Stimulated activated CD8-positive, alpha-beta memory T cell treated with anti-CD3 and anti-CD28 coated beads, Interleukin-7, amount 100 ng/mL, for 24 hours (primary cell): ENCODE results near the gene ATP6V0D1.

Experiments
- DNase-seq: peaks from one replicate; pipeline ENCODE4 v3.0.0-alpha.2; 2020; ENCODE audit warnings: low read depth

ATP6V0D1 gene

DNA sequence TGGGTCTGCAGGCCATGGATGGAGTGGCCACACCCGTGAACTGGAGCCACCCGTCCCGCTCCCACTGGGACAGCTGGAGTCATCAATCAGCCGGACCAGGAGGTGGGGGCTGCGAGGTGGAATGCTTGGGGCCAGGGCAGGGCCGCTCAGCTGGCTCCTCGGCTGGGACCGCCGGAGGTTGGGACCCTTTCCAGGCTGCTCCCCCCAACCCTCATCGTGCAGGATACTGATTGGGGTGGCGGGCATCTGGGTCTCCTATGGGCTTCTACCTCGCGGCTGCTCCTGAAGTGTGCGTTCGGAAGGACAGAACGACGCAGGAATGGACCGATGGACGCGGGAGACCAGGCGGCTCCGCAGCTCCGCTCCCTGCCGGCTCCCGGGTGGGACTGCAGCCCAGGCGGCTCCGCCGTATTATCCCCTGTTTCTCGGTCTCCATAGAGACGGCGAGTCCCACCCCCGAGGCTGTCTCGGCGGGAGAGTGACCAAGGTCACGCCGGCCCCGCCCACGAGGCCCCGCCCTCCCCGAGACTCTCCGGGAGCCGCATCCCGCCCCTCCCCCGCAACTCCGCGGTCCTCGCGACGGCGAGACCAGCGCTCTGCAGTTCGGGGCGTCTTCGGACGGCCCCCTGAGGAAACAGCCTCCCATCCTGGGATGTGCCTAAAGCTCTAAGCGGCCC lies 87.7 kb downstream of the ATP6V0D1 start, which contains the start of gene TPPP3:
TSS of gene TPPP3 (minus strand) at position 388 of the 677 bp plus-strand sequence. CDS start 2,387 bp downstream, outside the sequence.
- no peak for DNase-seq

GRCh38 chr16:67392301-67393059 lies 88.5 kb downstream of the ATP6V0D1 start:
- no peak for DNase-seq

- no peak for DNase-seq
These were observed 89.3 kb downstream of the ATP6V0D1 start for GRCh38 chr16:67391424-67392300.

GRCh38 chr16:67390816-67391423 lies 90.0 kb downstream of the ATP6V0D1 start:
- DNase-seq = no peak

GRCh38 chr16:67389911-67390815 lies 90.8 kb downstream of the ATP6V0D1 start:
- no peak for DNase-seq

- no peak for DNase-seq
These were observed 92.4 kb downstream of the ATP6V0D1 start for GRCh38 chr16:67388591-67388990.

DNA sequence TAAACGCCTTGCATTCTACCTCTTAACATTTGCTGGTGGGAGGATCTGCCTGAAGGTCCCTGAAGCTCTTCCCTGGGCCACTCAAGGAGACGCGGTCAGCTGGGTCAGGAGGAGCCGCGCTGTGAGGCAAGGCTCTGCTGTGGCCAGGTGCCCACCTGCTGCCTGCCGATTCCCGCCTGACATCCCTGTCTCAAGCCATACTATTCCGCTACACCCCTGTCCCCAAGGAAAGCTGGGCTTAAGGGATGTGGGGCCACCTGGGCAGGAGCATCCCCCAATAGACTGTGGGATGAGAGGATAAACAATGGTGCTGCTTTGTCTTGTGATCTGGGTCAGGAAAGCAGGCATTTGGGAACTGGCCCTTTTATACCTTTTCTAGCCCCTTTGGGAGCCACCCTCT lies 92.8 kb downstream of the ATP6V0D1 start:
- DNase-seq = no peak
